ENCODE data around the gene ADARB2. TPM values are rescaled to one million over a fixed set of nuclear protein-coding genes. Genes with fewer than 3 reads are reported as not detected.

The ADARB2 gene
- total RNA-seq, 1 donor from 2014 or later: 0.11 TPM

DNA sequence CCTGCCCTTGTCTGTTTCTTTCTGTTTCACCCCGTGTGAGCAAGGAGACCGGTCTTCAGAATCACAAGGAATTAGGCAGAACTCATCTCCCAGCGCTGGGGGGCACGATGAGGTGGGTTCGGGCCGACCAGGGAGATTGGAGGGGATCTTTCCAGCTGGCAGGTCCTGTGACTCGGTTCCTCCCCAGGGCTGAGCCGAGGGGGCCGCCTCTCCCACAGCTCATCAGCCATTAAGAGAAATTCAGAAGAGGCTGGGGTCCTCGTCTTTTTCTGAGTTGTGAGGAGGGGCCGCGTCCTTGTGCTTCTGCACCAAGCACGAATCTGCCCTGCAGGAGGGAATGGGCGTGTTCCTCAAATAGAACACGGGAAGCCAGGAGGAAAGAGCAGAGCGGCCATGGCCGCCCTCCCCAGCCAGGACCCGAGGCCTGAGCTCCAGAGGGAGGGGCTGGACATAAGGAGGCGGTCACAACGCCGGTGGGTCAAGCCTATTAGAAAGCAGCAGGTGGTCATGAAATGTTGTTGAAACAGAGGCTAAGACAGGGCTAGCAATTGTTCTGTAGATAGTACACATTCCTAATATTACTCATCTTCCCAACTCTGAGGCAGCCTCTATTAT is 125.3 kb downstream of the ADARB2 start:
- Histone ChIP-seq H3K27me3 (ENCODE audit: low read depth) (peaks cover 91% of the 10 kb centered on the region), H3K27ac (replicated peaks) (no peak overlapping the region), H3K4me3 (no peak overlapping the region), H3K4me1 (peaks cover 8% of the 10 kb centered on the region), H3K36me3 (no peaks in the 10 kb centered on the region), H3K9me3 (replicated peaks) (no peaks in the 10 kb centered on the region)
- no peak for DNase-seq
- intact Hi-C loops (cut with micrococcal nuclease): no loop called here
- no peak for TF ChIP-seq CTCF (IDR thresholded peaks at IDR 0.05; ENCODE audit: borderline replicate concordance)

DNA sequence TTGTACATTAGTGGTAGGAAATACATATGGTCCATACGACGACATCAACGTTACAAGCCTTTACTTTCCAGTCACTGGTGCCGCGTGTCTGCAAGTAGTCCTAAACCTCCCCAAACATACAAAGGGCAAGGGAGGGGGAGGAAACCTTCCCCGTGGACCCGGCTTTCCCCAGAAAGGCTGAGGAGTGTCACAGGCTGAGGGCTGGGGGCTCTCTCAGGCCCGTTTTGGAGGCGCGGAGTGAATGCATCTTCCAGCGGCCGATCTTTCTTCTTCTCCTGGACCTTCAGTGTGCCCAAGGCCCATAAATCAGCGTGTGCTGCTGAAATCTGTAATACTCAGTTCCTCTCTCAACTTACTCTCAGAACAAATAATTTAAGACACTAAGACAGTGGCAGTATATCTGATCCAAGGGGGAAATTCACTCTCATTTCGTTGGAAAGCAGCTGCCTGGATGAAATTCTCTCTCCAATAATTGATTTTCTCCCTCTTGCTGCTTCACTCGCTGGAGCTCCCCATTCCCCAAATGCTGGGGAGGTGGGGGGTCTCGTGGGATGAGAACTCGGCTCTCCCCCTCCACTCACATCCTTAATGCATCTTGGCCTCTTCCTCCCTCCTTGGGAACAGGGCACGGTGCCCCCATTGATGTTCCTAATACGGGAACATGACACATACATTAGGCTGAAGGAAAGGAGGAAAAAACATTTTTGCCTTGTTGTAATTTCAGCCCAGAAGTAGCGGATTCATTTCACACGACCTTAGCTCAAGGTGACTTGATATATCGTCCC is 126.1 kb downstream of the ADARB2 start:
- TF ChIP-seq CTCF (IDR thresholded peaks at IDR 0.05; ENCODE audit: borderline replicate concordance): no peak
- Histone ChIP-seq H3K36me3 (no peaks in the 10 kb centered on the region), H3K9me3 (replicated peaks) (no peaks in the 10 kb centered on the region), H3K4me3 (no peak overlapping the region), H3K27ac (replicated peaks) (no peak overlapping the region), H3K4me1 (peaks cover 8% of the 10 kb centered on the region), H3K27me3 (ENCODE audit: low read depth) (peaks cover 100% of the 10 kb centered on the region)
- no peak for DNase-seq
- intact Hi-C loops (cut with micrococcal nuclease): no loop called here

DNA sequence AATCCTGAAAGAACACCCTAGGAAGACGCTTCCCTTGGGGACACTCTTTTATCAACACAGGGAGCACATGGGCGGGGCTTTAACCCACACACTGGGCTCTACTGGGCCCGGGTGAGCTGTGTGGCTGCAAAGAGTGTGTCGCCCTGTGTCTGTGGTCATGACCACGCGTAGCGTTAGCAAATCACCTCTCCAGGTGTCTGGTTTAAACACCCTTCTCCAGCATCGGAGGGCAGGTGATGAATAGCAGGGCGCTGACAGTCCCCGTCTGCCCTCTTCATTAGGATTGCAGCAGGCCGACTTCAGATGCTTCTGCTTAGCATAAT is 127.7 kb downstream of the ADARB2 start:
- no peak overlapping the region for H3K4me3 ChIP-seq
- peaks cover 99% of the 10 kb centered on the region for H3K27me3 ChIP-seq (ENCODE audit: low read depth)
- no peak for DNase-seq
- intact Hi-C loops (cut with micrococcal nuclease): no loop called here
- H3K9me3 ChIP-seq (replicated peaks): no peaks in the 10 kb centered on the region
- peaks cover 8% of the 10 kb centered on the region for H3K4me1 ChIP-seq
- no peak for TF ChIP-seq CTCF (IDR thresholded peaks at IDR 0.05; ENCODE audit: borderline replicate concordance)
- H3K27ac ChIP-seq (replicated peaks): no peak overlapping the region
- no peaks in the 10 kb centered on the region for H3K36me3 ChIP-seq

- H3K4me1 ChIP-seq: peaks cover 8% of the 10 kb centered on the region
- peak overlapping the region; percentile 10 for H3K4me3 ChIP-seq
- no peak for DNase-seq
- no peaks in the 10 kb centered on the region for H3K36me3 ChIP-seq
- peaks cover 96% of the 10 kb centered on the region for H3K27me3 ChIP-seq (ENCODE audit: low read depth)
- H3K27ac ChIP-seq (replicated peaks): no peak overlapping the region
- H3K9me3 ChIP-seq (replicated peaks): no peaks in the 10 kb centered on the region
- no peak for TF ChIP-seq CTCF (IDR thresholded peaks at IDR 0.05; ENCODE audit: borderline replicate concordance)
- intact Hi-C loops (cut with micrococcal nuclease): no loop called here
Measured at GRCh38 chr10:1608851-1609647, 128.3 kb downstream of the ADARB2 start.

DNA sequence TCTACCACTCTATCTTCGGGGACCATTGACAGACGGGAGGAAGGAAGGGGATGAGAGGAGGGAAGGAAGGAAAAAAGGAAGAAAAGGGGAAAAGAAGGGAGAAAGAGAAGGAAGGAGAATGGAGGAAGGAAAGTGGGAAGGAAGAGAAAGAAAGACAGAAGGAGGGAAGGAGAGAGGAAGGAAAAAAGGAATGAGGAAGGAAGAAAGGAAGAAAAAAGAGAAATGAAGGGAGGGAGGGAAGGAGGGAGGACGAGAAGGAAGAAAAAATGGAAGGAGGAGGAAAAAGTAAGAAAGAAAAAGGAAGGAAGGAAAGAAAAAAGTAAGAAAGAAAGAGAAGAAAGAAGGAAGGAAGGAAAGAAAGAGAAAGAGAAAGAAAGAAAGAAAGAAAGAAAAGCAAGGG is 128.9 kb downstream of the ADARB2 start:
- no peak for TF ChIP-seq CTCF (IDR thresholded peaks at IDR 0.05; ENCODE audit: borderline replicate concordance)
- H3K4me1 ChIP-seq: peaks cover 8% of the 10 kb centered on the region
- H3K4me3 ChIP-seq: peak overlapping the region; percentile 10
- H3K27me3 ChIP-seq (ENCODE audit: low read depth): peaks cover 92% of the 10 kb centered on the region
- intact Hi-C loops (cut with micrococcal nuclease): no loop called here
- no peak overlapping the region for H3K27ac ChIP-seq (replicated peaks)
- no peaks in the 10 kb centered on the region for H3K9me3 ChIP-seq (replicated peaks)
- no peaks in the 10 kb centered on the region for H3K36me3 ChIP-seq
- no peak for DNase-seq

All from left ventricle myocardium inferior (tissue), 1 donor.